H1 (cell line): ENCODE measurements around the gene ACTN4. TPM values are rescaled to one million over a fixed set of nuclear protein-coding genes. Genes with fewer than 3 reads are reported as not detected.

ENCODE experiments used
- CTCF ChIA-PET: fragments of 300-600 bp; sonication (Branson Sonifier 250); formaldehyde crosslinking; loops from one replicate; lab custom pipeline; 2021; ENCODE audit not compliant: partially characterized antibody; lab: Charles Lee
- POLR2A ChIA-PET: fragments of 300-600 bp; sonication (Branson Sonifier 250); formaldehyde crosslinking; loops from one replicate; lab custom pipeline; 2021; ENCODE audit warnings: inconsistent platforms; ENCODE audit not compliant: partially characterized antibody; lab: Charles Lee
- DNase-seq, 2 experiments: peaks; one replicate each; pipeline versions ENCODE4 v3.0.0 to v3.0.0-alpha.2; 2010 to 2022; ENCODE audit warnings: low spot score in 2 of 2, low read depth in 1 of 2, mixed read lengths in 1 of 2
- FAIRE-seq: peaks from 2 replicates; lab custom pipeline; 2011; peaks lifted over from hg19 to GRCh38; lab: Jason Lieb, UNC
- H2AFZ ChIP-seq: 2 replicates; pipeline ENCODE4 v1.8.1; 2012; ENCODE audit warnings: low read length, inconsistent platforms
- H2AK5ac ChIP-seq: 2 replicates; pipeline ENCODE4 v1.6.1; 2013; ENCODE audit warnings: low read depth, low read length
- H2BK120ac ChIP-seq: replicated peaks from 2 replicates; pipeline ENCODE3; 2013; ENCODE audit warnings: low read depth, low read length, inconsistent platforms
- H2BK12ac ChIP-seq: 2 replicates; pipeline ENCODE4 v1.6.1; 2013; ENCODE audit warnings: low read depth, low read length
- H2BK15ac ChIP-seq: 2 replicates; pipeline ENCODE4 v1.6.1; 2013; ENCODE audit warnings: low read length
- H2BK20ac ChIP-seq: 2 replicates; pipeline ENCODE4 v1.6.1; 2013; ENCODE audit warnings: low read length
- H2BK5ac ChIP-seq: 2 replicates; pipeline ENCODE4 v1.6.1; 2013; ENCODE audit warnings: low read depth, low read length
- H3K14ac ChIP-seq: 2 replicates; pipeline ENCODE4 v1.6.1; 2013; ENCODE audit warnings: inconsistent platforms; ENCODE audit not compliant: insufficient read length
- H3K18ac ChIP-seq: 2 replicates; pipeline ENCODE4 v1.6.1; 2013; ENCODE audit warnings: low read length; ENCODE audit errors: extremely low read depth
- H3K23ac ChIP-seq: 2 replicates; pipeline ENCODE4 v1.6.1; 2013; ENCODE audit warnings: inconsistent platforms; ENCODE audit not compliant: insufficient read length
- H3K23me2 ChIP-seq: 2 replicates; pipeline ENCODE4 v1.6.1; 2013; ENCODE audit warnings: low read depth, low read length
- H3K27ac ChIP-seq: 2 replicates; pipeline ENCODE4 v1.6.1; 2011; ENCODE audit warnings: low read depth, low read length, inconsistent platforms
- H3K27me3 ChIP-seq, 4 experiments: replicated peaks in 1 of 4; 1 replicate in 1 of 4; 2 replicates in 3 of 4; pipeline versions ENCODE4 v1.6.1 to v1.8.1; 2011 to 2013; ENCODE audit warnings: low read length in 3 of 4, mild to moderate bottlenecking in 3 of 4, inconsistent platforms in 2 of 4, mixed read lengths in 2 of 4, moderate library complexity in 1 of 4; ENCODE audit not compliant: control insufficient read depth in 3 of 4, insufficient read depth in 3 of 4; ENCODE audit errors: extremely low read depth in 1 of 4
- H3K36me3 ChIP-seq, 4 experiments: 2 replicates each; pipeline versions ENCODE4 v1.6.1 to v1.8.1; 2011 to 2013; ENCODE audit warnings: mild to moderate bottlenecking in 4 of 4, low read length in 3 of 4, moderate library complexity in 2 of 4, control low read depth in 1 of 4, inconsistent platforms in 1 of 4; ENCODE audit not compliant: insufficient read depth in 4 of 4, control insufficient read depth in 2 of 4
- H3K4ac ChIP-seq: replicated peaks from 2 replicates; pipeline ENCODE3; 2013; ENCODE audit warnings: low read length, low read depth, mixed read lengths, inconsistent platforms; ENCODE audit not compliant: insufficient read length
- H3K4me1 ChIP-seq, 4 experiments: replicated peaks in 1 of 4; 1 replicate in 1 of 4; 2 replicates in 3 of 4; pipeline versions ENCODE4 v1.6.1 to v1.8.1; 2011 to 2013; ENCODE audit warnings: low read length in 3 of 4, inconsistent platforms in 2 of 4, mixed read lengths in 1 of 4; ENCODE audit not compliant: insufficient read depth in 4 of 4, control insufficient read depth in 3 of 4
- H3K4me2 ChIP-seq, 2 experiments: 2 replicates each; pipeline versions ENCODE4 v1.6.1 to v1.8.1; 2011 to 2013; ENCODE audit warnings: low read depth in 2 of 2, low read length in 2 of 2, control low read depth in 1 of 2, inconsistent platforms in 1 of 2, mild to moderate bottlenecking in 1 of 2; ENCODE audit not compliant: insufficient read depth in 1 of 2
- H3K4me3 ChIP-seq, 4 experiments: fragments of 200-600, 300-600 bp in 1 of 4; sonication (generic), shearing (Covaris generic), sonication (Bioruptor Twin) in 1 of 4; 2 replicates each; pipeline versions ENCODE4 v1.5.1 to v1.8.1; 2011 to 2016; ENCODE audit warnings: low read length in 4 of 4, low read depth in 3 of 4, control low read depth in 2 of 4, inconsistent platforms in 2 of 4, mild to moderate bottlenecking in 2 of 4, mixed read lengths in 1 of 4, moderate library complexity in 1 of 4; ENCODE audit not compliant: insufficient read depth in 2 of 4; ENCODE audit errors: extremely low read depth in 1 of 4
- H3K56ac ChIP-seq: replicated peaks from 2 replicates; pipeline ENCODE3; 2013; ENCODE audit warnings: low read depth, mild to moderate bottlenecking, mixed read lengths, low read length, inconsistent platforms; ENCODE audit not compliant: insufficient read length
- H3K79me1 ChIP-seq: 2 replicates; pipeline ENCODE4 v1.6.1; 2013; ENCODE audit warnings: low read depth, low read length, control low read depth
- H3K79me2 ChIP-seq, 2 experiments: 2 replicates each; pipeline versions ENCODE4 v1.6.1 to v1.8.1; 2012 to 2013; ENCODE audit warnings: low read length in 2 of 2, mild to moderate bottlenecking in 2 of 2, inconsistent platforms in 1 of 2; ENCODE audit not compliant: insufficient read depth in 2 of 2, control insufficient read depth in 1 of 2
- H3K9ac ChIP-seq, 4 experiments: replicated peaks in 1 of 4; 1 replicate in 1 of 4; 2 replicates in 3 of 4; pipeline versions ENCODE4 v1.6.1 to v1.8.1; 2011 to 2013; ENCODE audit warnings: low read depth in 3 of 4, low read length in 3 of 4, control low read depth in 2 of 4, mild to moderate bottlenecking in 2 of 4, moderate library complexity in 2 of 4, inconsistent platforms in 1 of 4; ENCODE audit errors: extremely low read depth in 1 of 4
- H3K9me3 ChIP-seq, 2 experiments: 2 replicates each; pipeline versions ENCODE4 v1.6.1 to v1.8.1; 2012 to 2013; ENCODE audit warnings: mild to moderate bottlenecking in 2 of 2, moderate library complexity in 2 of 2, control low read depth in 1 of 2, inconsistent platforms in 1 of 2, low read depth in 1 of 2, low read length in 1 of 2, mixed read lengths in 1 of 2; ENCODE audit not compliant: insufficient read depth in 2 of 2
- H4K20me1 ChIP-seq, 2 experiments: replicated peaks in 1 of 2; 2 replicates each; pipeline versions ENCODE3 to v1.8.1; 2011 to 2013; ENCODE audit warnings: inconsistent platforms in 2 of 2, low read length in 2 of 2, mild to moderate bottlenecking in 1 of 2; ENCODE audit not compliant: insufficient read depth in 2 of 2, control insufficient read depth in 1 of 2
- H4K5ac ChIP-seq: 2 replicates; pipeline ENCODE4 v1.6.1; 2013; ENCODE audit warnings: low read length, low read depth, mixed read lengths, inconsistent platforms; ENCODE audit not compliant: insufficient read length
- H4K8ac ChIP-seq: 2 replicates; pipeline ENCODE4 v1.8.0; 2013; ENCODE audit warnings: mild to moderate bottlenecking, moderate library complexity, low read length, inconsistent platforms; ENCODE audit not compliant: insufficient read depth; ENCODE audit errors: extremely low read depth
- H4K91ac ChIP-seq: replicated peaks from 2 replicates; pipeline ENCODE3; 2013; ENCODE audit warnings: low read length, mixed read lengths, inconsistent platforms; ENCODE audit not compliant: insufficient read length
- EZH2 ChIP-seq: fragments of 200-600 bp; sonication (generic); IDR thresholded peaks from 2 replicates; pipeline ENCODE4 v1.7.1; 2012; ENCODE audit warnings: low read depth, mild to moderate bottlenecking, moderate library complexity, low read length, inconsistent platforms; ENCODE audit not compliant: severe bottlenecking
- GABPA ChIP-seq: IDR thresholded peaks from 2 replicates; pipeline ENCODE4 v1.6.1; 2011; ENCODE audit warnings: mild to moderate bottlenecking, low read length, moderate library complexity, borderline replicate concordance; ENCODE audit not compliant: insufficient read depth
- HDAC6 ChIP-seq: IDR thresholded peaks from one replicate; pipeline ENCODE4 v1.7.1; 2012; ENCODE audit warnings: low read depth, mild to moderate bottlenecking, inconsistent platforms, low read length, moderate library complexity
- NANOG ChIP-seq: IDR thresholded peaks from 2 replicates; pipeline ENCODE4 v1.6.1; 2011; ENCODE audit warnings: low read length, low read depth, mild to moderate bottlenecking, inconsistent platforms; ENCODE audit not compliant: insufficient read depth, poor library complexity, severe bottlenecking
- YY1 ChIP-seq: IDR thresholded peaks from 2 replicates; pipeline ENCODE4 v1.6.1; 2011; ENCODE audit warnings: low read depth, mild to moderate bottlenecking, low read length
- WGBS, 2 experiments: shearing (Covaris generic) in 1 of 2; methylation state at CpG; one replicate each; pipeline versions ENCODE4 v1.1.6 to v1.1.7; 2013 to 2015; ENCODE audit warnings: low lambda C conversion rate in 2 of 2, mixed read lengths in 2 of 2, inconsistent platforms in 1 of 2, low coverage in 1 of 2, missing lambda C conversion rate in 1 of 2; ENCODE audit not compliant: insufficient replicate concordance in 2 of 2, insufficient coverage in 1 of 2, insufficient read length in 1 of 2; ENCODE audit errors: extremely low coverage in 1 of 2, missing lambda C conversion rate in 1 of 2; 5-methylcytosine and 5-hydroxymethylcytosine counted together
- polyA plus RNA-seq, 7 experiments: library from polyadenylated mRNA; depleted of rRNA in 3 of 7; stranded (reverse) in 5 of 7; unstranded in 2 of 7; fragments of >200 nt in 5 of 7; fragments of 200-250 nt in 2 of 7; gene quantifications; 1 replicate in 5 of 7; 2 replicates in 1 of 7; 4 replicates in 1 of 7; pipeline versions ENCODE4 v1.2.1 to v1.2.3, GENCODE V29; 2011 to 2013; ENCODE audit warnings: missing spikeins in 2 of 7, mixed read lengths in 2 of 7
- total RNA-seq: library from RNA; stranded (reverse); fragmentation: NEBNext Ultra II Directional; extraction: Animal tissue kit (Norgen Biotek cat#: 25700); gene quantifications from 2 replicates; pipeline ENCODE4 v1.2.1, GENCODE V29; 2021
- TF ChIP-seq, protein P1 (sequence below): IDR thresholded peaks from 2 replicates; pipeline ENCODE4 v1.6.1; 2011; ENCODE audit warnings: low read length, improper control_type of control experiment

Gene ACTN4
- total and polyA plus RNA-seq, 2 of the 8 experiments (the other 6 are each of a cell fraction or from before 2014, with no cell fraction given): 211 to 520 TPM

DNA sequence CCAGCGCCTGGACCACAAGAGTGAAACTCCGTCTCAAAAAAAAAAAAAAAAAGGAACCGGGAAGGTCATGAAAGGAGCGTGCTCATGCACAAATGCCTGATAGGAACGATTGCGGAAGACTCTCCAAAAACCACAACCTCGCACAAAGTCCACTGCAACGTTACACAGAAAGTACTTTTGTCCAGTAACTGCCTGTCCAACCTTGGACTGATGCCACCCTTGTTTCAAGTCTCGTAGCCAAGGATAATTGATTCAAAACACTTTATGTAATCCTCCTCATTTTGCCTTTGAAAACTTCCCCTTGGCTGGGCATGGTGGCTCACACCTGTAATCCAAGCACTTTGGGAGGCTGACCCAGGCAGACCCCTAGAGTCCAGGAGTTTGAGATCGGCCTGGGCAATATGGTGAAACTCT is 112.1 kb downstream of the ACTN4 start:
- ChIA-PET POLR2A (interaction anchor here (1.0 kb wide), 1 partner anchor 158 kb away, joined by 3 read pairs; no protein-coding TSS in a partner anchor), CTCF (interaction anchor here (1.0 kb wide), 1 partner anchor 244 kb away, joined by 3 read pairs; no protein-coding TSS in a partner anchor)
- no peaks in the 10 kb centered on the region for H3K79me2 ChIP-seq
- H4K5ac ChIP-seq: no peak overlapping the region
- H2BK15ac ChIP-seq: no peak overlapping the region
- H3K4ac ChIP-seq: no peak overlapping the region
- no peak for DNase-seq
- no peaks in the 10 kb centered on the region for H3K36me3 ChIP-seq
- no peak overlapping the region for H3K4me3 ChIP-seq
- H2BK12ac ChIP-seq: no peak overlapping the region
- no peak overlapping the region for H2BK120ac ChIP-seq
- H2BK20ac ChIP-seq: no peak overlapping the region
- H3K56ac ChIP-seq: no peak overlapping the region
- no peak for TF ChIP-seq EZH2
- TF ChIP-seq NANOG: no peak
- TF ChIP-seq YY1: no peak
- TF ChIP-seq HDAC6: no peak
- no peak for TF ChIP-seq GABPA
- TF ChIP-seq, protein P1, sequence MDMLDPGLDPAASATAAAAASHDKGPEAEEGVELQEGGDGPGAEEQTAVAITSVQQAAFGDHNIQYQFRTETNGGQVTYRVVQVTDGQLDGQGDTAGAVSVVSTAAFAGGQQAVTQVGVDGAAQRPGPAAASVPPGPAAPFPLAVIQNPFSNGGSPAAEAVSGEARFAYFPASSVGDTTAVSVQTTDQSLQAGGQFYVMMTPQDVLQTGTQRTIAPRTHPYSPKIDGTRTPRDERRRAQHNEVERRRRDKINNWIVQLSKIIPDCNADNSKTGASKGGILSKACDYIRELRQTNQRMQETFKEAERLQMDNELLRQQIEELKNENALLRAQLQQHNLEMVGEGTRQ: no peak
- H3K23ac ChIP-seq: no peak overlapping the region
- H3K79me1 ChIP-seq: no peaks in the 10 kb centered on the region
- no peaks in the 10 kb centered on the region for H3K4me1 ChIP-seq
- no peaks in the 10 kb centered on the region for H3K23me2 ChIP-seq
- WGBS, 2 experiments: 75% methylated on average over 9 of the region's 10 CpGs; no CpG with 5 or more reads in 1 of the 2 experiments
- H4K20me1 ChIP-seq: no peaks in the 10 kb centered on the region
- no peak overlapping the region for H3K4me2 ChIP-seq
- no peak overlapping the region for H2AK5ac ChIP-seq
- H3K27ac ChIP-seq: no peak overlapping the region
- no peak overlapping the region for H3K9ac ChIP-seq
- H3K18ac ChIP-seq: no peak overlapping the region
- H3K9me3 ChIP-seq: no peaks in the 10 kb centered on the region
- no peaks in the 10 kb centered on the region for H3K27me3 ChIP-seq
- H2AFZ ChIP-seq: no peak overlapping the region
- no peak overlapping the region for H3K14ac ChIP-seq
- H4K91ac ChIP-seq: no peak overlapping the region
- FAIRE-seq: no peak
- no peak overlapping the region for H4K8ac ChIP-seq
- H2BK5ac ChIP-seq: no peak overlapping the region
